Stimulated activated CD4-positive, alpha-beta T cell treated with anti-CD3 and anti-CD28 coated beads, TNF-alpha, amount 100 ng/mL, for 24 hours (primary cell): ENCODE results near the gene ANKRD12.
"Not testable (repeated sequence)": the region's sequence is repeated elsewhere in the genome, so short reads cannot be mapped to it uniquely, and the experiment has no call there.

ENCODE experiments used
- DNase-seq, 3 experiments: peaks; one replicate each; pipeline ENCODE4 v3.0.0-alpha.2; 2020; ENCODE audit warnings: low read depth in 3 of 3

Gene ANKRD12

DNA sequence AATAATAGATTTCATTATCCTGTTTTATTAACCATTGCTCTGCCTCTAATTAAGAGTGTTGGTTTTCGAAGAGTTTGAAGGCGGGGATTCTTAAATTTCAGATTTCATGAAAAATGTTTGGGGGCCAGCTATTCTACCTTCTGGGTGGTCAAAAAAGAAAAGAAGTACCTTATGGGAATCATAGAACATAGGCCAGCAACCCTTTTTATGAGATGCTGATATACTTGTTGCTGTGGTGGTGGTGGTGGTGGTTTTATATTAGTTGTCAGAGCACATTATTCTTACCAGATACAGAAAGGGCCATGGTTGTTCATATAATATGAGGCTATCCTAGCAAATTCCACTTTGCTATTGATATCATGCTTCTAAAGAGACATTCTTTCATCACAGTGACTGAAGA, 4.4 kb downstream of the ANKRD12 start:
- DNase-seq = no peak

DNA sequence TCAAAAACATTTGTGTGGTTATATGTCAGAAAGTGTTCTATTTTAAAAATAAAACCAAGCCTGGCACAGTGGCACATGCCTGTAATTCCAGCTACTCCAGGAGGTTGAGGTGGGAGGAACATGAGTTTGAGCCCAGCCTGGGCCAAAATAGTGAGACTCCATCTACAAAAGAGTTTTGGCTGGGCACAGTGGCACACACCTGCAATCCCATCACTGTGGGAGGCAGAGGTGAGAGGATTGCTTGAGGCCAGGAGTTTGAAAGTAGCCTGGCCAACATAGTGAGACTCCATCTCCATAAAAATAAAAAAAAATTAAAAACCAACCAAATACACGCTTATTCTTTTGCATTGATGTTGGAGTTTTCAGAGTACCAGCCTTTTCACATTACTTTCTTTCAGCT, 9.6 kb downstream of the ANKRD12 start:
- DNase-seq = no peak

DNA sequence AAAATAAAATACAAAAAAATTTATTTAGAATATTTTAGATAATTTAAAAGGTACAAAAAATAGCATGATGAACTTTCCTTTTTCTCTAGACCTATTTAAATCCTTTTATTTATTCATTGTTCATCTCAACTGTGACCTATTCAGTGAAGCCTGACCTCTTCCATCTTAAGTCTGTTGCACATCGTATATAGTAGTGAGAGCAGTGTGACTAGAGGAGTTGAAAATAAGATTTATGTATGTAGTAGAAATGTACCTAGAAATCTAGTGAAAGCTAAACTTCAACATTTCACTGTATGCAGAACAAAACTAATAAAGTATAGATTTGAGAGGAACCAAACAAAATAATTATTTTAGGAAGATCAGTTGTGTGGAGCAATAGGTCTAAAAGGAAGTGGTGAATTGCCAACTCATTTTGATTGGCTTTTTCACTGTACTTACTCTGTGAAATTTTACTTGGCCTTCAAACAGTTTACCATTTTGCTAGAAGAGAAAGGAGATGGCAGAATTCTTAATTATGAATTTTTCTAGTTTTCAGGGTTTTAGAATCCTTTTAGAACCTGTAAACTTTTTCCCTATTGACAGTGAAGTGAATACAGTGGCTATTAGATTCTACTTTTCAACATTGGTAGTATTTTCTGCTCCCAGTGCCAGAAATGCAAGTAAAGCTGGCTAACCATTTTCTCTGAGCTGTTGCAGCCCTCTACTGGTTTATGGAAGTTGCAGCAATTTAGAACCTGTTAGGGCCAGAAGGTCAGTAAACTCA, 11.0 kb downstream of the ANKRD12 start:
- DNase-seq = peak in 1 of 3 experiments; percentile 28

DNA sequence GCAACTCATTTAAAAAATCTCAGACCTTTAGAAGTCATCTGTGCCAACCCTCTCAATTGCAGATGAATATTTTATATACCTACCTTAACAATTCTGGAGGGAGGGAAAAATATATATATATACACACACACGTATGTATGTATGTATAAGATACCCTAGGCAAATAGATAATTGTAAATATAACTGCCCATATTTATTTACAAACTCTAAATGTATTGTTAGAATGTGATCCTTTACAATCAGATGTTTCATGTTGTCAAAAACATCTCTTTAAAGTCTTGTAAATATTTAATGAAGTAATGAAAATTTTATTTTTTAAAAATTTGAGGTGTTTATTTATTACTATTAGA, 11.6 kb downstream of the ANKRD12 start:
- DNase-seq = no peak

DNA sequence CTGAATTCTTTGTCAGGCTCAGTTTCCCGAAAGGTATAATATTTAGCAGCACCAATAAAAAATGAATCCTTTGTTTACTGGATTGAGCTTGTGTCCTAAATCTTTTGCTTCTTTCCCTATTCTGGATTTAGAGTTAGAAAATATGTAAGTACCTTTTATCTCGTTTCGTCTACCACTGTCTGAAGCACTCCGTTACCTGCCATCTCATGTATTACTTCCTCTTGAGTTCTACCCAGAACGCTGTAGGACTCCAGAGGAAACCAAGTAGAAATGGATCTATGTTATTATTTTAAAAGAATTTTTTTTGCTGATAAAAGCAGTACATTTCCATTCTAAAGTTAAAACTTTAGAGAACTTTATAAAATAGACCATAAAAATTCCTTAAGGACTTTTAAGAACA, 13.5 kb downstream of the ANKRD12 start:
- no peak for DNase-seq

DNA sequence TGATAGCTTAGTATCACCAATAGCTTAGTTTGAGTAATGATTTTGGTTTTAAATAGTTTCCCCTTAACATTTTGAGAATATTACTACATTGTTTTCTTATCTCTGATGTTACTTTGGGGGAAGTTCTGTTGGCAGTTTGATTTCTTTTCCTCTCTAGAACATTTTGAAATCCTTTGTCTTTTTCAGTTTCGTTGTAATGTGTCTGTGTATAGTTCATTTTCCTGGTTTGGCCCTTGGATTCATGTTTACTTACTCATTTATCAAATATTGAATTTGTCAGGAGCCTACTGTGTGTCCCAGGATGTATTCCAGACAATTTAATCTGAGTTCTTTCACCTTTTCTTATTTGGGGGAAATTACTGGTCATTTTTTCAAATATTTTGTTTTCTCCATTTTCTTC, 16.7 kb downstream of the ANKRD12 start:
- DNase-seq = no peak

DNA sequence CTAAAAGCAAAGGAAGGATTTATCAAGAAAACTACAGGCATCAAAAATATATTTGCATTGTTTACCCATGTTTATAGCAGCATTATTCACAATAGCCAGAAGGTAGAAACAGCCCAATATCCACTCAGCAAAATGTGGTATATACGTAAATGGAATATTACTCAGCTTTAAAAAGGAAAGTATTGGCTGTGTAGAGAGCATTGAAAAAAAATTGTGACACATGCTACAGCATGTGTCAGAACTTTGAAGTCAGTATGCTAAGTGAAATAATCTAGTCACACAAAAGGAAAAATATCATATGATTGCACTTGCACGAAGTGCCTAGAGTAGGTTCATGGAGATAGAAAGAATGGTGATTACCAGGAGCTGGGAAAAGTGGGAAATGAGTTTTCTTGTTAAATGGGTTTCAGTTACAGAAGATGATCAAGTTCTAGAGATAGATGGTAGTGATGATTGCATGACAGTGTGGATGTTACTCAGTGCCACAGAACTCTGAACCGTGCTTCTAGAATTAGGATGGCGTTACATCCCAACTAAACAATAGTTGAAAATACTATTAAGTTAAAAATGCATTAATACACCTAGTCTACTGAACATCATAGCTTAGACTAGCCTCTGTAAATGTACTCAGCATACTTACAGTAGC, 20.1 kb downstream of the ANKRD12 start:
- DNase-seq = no peak

DNA sequence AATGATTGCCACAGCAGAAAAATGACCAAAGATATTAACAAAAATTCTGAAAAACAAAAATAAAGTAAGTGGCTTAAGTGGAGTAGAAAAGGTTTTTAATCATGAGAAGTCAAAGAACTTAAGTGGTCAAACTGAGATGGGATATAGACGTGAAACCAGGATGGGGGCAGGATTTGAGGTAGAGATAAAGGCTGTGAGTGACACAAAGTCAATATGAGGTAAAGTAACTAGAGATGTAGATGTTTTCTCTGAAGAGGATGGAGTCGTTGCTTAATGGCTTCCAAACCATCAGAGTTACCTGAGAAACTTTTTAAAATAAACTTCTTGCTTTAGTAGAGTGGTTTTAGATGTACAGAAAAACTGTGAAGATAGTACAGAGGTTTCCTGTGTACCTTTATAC, 21.2 kb downstream of the ANKRD12 start:
- no peak for DNase-seq

DNA sequence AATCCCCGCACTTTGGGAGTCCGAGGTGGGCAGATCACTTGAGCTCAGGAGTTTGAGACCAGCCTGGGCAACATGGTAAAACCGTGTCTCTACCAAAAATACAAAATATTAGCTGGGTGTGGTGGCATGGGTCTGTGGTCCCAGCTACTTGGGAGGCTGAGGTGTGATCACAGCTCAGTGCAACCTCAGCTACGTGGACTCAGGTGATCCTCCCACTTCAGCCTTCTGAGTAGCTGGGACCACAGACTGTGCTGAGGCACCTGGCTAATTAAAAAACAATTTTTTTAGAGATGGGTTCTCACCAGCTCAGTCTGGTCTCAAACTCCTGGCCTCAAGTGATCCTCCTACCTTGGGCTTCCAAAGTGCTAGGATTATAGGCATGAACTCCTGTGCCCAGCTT, 23.4 kb downstream of the ANKRD12 start:
- DNase-seq = no peak

DNA sequence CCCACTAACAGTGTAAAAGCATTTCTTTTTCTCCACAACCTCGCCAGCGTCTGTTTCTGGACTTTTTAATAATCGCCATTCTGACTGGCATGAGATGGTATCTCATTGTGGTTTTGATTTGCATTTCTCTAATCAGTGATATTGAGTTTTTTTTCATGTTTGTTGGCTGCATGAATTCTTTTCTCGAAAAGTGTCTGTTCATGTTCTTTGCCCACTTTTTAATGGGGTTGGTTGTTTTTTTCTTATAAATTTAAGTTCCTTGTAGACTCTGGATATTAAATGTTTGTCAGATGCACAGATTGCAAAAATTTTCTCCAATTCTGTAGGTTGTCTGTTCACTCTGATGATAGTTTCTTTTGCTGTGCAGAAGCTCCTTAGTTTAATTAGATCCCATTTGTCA, 26.1 kb downstream of the ANKRD12 start:
- not testable (repeated sequence) for DNase-seq

DNA sequence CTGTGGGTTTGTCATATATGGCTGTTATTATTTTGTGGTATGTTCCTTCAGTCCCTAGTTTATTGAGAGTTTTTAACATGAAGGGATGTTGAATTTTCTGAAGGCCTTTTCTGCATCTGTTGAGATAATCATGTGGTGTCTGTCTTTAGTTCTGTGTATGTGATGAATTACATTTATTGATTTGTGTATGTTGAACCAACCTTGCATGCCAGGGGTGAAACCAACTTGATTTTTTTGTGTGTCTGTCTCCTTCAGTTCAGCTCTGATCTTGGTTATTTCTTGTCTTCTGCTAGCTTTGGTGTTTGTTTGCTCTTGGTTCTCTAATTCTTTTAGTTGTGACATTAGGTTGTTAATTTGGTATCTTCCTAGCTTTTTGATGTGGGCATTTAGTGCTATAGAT, 27.6 kb downstream of the ANKRD12 start:
- DNase-seq = not testable (repeated sequence)

DNA sequence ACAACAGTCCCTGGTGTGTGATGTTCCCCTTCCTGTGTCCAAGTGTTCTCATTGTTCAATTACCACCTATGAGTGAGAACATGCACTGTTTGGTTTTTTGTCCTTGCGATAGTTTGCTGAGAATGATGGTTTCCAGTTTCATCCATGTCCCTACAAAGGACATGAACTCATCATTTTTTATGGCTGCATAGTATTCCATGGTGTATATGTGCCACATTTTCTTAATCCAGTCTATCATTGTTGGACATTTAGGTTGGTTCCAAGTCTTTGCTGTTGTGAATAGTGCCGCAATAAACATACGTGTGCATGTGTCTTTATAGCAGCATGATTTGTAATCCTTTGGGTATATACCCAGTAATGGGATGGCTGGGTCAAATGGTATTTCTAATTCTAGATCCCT, 29.3 kb downstream of the ANKRD12 start:
- not testable (repeated sequence) for DNase-seq

DNA sequence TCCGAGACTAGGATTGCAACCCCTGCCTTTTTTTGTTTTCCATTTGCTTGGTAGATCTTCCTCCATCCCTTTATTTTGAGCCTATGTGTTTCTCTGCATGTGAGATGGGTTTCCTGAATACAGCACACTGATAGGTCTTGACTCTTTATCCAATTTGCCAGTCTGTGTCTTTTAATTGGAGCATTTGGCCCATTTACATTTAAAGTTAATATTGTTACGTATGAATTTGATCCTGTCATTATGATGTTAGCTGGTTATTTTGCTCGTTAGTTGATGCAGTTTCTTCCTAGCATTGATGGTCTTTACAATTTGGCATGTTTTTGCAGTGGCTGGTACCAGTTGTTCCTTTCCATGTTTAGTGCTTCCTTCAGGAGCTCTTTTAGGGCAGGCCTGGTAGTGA, 32.9 kb downstream of the ANKRD12 start:
- DNase-seq = not testable (repeated sequence)

DNA sequence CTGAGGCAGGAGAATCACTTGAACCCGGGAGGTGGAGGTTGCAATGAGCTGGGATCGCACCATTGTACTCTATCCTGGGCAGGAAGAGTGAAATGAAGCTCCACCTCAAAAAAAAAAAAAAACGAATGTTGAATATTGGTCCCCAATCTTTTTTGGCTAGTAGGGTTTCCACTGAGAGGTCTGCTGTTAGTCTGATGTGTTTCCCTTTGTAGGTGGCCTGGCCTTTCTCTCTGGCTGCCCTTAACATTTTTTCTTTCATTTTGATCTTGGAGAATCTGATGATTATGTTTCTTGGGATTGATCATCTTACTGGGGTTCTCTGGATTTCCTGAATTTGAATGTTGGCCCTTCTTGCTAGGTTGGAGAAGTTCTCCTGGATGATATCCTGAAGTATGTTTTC, 35.3 kb downstream of the ANKRD12 start:
- not testable (repeated sequence) for DNase-seq

DNA sequence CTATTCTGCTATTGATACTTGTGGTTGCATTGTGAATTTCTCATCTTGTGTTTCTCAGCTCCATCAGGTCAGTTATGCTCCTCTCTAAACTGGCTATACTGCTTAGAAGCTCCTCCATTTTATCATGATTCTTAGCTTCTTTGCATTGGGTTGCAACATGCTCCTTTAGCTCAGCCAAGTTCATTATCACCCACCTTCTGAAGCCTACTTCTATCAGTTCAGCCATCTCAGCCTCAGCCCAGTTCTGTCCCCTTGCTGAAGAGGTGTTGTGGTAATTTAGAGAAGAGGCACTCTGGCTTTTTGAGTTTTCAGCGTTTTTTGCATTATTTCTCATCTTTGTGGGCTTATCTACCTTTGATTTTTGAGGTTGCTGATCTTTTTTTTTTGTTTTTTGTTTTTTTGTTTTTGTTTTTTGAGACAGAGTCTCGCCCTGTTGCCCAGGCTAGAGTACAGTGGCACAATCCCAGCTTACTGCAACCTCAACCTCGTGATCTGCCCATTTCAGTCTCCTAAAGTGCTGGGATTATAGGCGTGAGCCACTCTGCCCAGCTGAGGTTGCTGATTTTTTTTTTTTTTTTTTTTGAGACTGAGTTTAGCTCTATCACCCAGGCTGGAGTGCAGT, 36.0 kb downstream of the ANKRD12 start:
- DNase-seq = no peak

DNA sequence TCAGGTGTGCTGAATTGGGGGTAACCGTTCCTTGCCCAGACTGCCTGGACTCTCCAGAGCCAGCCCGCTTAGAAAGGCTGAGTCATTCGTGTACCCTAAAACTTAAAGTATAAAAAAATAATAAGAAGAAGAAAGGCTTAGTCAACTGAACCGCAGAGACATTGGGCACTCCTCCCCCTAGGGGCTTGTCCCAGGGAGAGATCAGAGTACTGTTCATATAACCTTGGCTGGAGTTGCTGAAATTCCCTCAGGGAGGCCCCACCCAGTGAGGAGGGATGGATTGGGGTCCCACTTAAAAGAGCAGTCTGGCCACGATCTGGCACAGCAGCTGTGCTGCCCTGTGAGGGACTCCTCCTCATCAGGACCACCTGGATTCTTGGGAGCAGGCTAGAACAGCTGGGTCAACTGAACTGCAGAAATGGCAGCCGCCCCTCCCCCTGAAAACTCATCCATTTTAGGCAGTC, 37.2 kb downstream of the ANKRD12 start:
- DNase-seq = no peak

DNA sequence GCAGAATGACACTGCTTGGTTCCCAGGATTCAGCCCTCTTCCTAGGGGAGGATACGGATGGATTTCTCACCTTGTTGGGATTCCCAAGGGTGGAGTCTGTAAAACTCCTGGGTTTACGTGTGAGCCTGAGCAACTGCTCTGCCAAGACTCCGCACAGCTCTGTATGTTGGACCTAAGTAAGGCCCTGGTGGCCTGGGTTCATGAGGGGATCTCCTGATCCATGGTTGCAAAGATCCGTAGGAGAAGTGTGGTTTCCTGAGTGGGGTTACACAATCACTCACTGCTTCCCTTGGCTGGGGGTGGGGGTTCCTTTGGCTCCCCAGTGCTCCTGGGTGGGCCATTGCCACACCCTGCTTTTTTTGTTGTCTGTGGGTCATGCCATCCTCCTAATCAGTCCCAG, 37.7 kb downstream of the ANKRD12 start:
- DNase-seq = no peak

DNA sequence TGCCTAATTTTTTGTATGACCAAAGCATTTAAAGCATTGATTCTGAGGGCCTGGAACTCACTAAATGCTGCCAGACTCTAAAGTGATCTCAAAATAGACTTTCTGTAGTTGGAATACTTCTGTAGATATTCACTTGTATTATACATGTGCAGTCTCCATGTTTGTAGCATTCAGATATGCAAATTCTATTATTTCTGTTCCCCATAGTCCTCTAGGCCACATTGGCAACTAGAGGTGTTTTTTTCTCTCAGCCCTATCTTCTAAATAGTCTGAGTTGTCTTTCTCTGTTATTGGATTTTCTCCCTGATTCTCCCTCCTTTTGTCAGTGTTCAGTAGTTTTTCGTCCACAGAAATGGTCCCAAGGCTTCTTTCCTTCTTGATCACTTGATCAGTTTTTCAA, 38.5 kb downstream of the ANKRD12 start:
- DNase-seq = no peak

DNA sequence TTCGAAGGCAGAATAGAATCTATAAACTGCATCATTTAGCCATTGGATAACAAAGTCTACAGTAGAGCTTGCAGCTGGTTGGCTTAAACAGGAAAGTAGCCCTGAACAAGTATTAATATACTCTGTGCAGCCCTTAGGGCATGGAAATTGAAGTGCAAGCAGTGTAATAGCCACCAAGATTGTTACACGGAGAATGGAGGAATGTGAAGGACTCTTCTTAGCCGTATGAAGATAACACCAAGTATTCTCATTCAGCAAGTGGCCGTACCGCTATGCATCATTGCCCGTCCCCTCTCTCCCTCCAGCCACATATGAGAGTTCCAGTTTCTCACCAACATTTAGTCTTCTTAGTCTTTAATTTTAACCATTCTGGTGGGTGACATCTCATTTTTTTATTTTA, 40.5 kb downstream of the ANKRD12 start:
- no peak for DNase-seq

DNA sequence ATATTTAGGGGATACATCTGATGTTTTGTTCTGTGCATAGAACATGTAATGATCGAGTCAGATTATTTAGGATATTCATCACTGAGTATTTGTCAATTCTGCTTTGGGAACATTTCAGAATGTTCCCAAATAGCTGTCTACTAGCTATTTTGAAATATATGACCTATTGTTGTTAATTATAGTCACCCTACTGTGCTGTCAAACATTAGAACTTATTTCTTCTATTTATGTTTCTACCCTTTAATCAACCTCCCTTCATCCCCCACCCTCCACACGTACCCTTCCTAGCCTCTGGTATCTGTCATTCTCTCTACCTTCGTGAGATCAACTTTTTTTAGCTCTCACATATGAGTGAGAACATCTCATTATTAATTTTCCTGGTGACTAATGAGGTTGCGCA, 40.9 kb downstream of the ANKRD12 start:
- no peak for DNase-seq

DNA sequence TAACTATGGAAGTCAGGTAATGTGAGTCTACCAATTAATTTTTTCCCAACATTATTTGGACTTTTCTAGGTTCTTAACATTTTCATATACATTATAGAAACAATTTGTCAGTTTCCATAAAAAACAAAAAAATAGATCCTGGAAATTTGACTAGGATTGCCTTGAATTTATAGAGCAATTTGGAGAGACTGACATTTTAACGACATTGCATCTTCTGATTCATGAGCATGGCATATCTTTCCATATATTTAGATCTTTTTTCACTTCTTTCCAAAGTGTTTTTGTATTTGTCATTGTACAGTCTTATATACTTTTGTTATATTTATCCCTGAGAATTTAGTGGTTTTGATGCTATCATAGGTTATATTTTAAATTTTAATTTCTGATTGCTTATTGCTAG, 42.0 kb downstream of the ANKRD12 start:
- DNase-seq = no peak

DNA sequence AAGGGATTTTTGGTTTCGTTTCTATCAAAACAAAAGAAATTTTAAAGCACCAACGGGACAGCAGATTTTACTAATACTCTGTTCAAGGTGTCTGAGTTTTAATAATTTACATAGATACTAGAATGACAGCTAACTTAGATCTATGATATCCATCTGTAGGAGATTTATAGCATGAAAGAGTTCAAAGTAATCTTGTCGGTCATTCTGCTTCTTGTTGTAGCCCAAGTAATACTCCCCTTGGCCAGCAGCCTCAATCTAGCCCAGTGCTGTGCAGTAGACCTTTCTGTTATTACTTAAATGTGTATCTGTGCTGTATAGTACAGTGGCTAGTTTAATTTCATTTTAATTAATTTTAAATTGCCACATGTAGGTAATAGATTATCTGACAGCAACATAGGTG, 44.7 kb downstream of the ANKRD12 start:
- DNase-seq = no peak

DNA sequence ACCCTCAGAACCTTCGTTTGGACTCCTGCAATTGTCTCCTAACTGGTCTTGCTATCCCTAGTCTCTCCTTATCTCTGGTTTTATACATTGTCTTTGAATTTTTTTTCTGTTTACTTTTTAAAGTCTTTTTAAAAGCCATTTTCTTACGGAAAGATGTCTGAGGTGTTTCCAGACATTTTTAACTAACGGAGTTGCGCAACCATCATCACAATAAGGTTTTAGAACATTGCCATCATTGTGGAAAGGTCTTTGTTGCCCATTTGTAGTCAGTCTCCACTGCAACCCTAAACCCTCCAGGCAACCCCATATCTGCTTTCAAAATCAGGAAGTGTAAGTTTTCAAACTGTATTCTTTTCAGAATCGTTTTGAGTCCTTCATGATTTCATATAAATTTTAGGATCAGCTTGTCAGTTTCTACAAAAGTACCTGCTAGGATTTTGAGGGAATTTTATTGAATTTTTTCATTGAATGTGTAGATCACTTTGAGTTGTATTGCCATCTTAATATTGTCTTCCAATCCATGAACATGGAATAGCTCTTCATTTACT, 46.3 kb downstream of the ANKRD12 start:
- no peak for DNase-seq
